Trophoblast cell (in vitro differentiated cells and primary cell): Measurements from ENCODE around the gene LCE2B.
A peak's percentile ranks its signal among the peaks of the same experiment; 100 is the strongest.

Source experiments
- DNase-seq, 2 donors: peaks; one replicate each; pipeline ENCODE4 v3.0.0-alpha.2; 2016
- H2AFZ ChIP-seq: 2 replicates; pipeline ENCODE4 v1.6.1; 2013; ENCODE audit warnings: low read length, moderate library complexity, mild to moderate bottlenecking; ENCODE audit not compliant: insufficient read depth, poor library complexity
- H2AK5ac ChIP-seq: 2 replicates; pipeline ENCODE4 v1.6.1; 2013; ENCODE audit warnings: mild to moderate bottlenecking, low read length
- H2BK120ac ChIP-seq: 2 replicates; pipeline ENCODE4 v1.6.1; 2013; ENCODE audit warnings: low read length, mild to moderate bottlenecking, moderate library complexity; ENCODE audit not compliant: insufficient read depth, poor library complexity
- H2BK12ac ChIP-seq: 2 replicates; pipeline ENCODE4 v1.6.1; 2013; ENCODE audit warnings: mild to moderate bottlenecking, low read length, moderate library complexity
- H2BK5ac ChIP-seq: 2 replicates; pipeline ENCODE4 v1.6.1; 2013; ENCODE audit warnings: low read length, low read depth, moderate library complexity, mild to moderate bottlenecking; ENCODE audit not compliant: poor library complexity
- H3K14ac ChIP-seq: 2 replicates; pipeline ENCODE4 v1.6.1; 2013; ENCODE audit warnings: mild to moderate bottlenecking, low read length
- H3K18ac ChIP-seq: 2 replicates; pipeline ENCODE4 v1.6.1; 2013; ENCODE audit warnings: mild to moderate bottlenecking, low read length
- H3K23ac ChIP-seq: 2 replicates; pipeline ENCODE4 v1.6.1; 2013; ENCODE audit warnings: low read length
- H3K27ac ChIP-seq: 2 replicates; pipeline ENCODE4 v1.5.1; 2013; ENCODE audit warnings: low read depth, mild to moderate bottlenecking, inconsistent platforms, low read length, moderate library complexity
- H3K27me3 ChIP-seq: 2 replicates; pipeline ENCODE4 v1.6.1; 2013; ENCODE audit warnings: inconsistent platforms, mild to moderate bottlenecking, low read length, moderate library complexity; ENCODE audit not compliant: insufficient read depth
- H3K36me3 ChIP-seq, 2 experiments: 1 replicate in 1 of 2; 2 replicates in 1 of 2; pipeline ENCODE4 v1.6.1; 2013; ENCODE audit warnings: low read length in 2 of 2, mild to moderate bottlenecking in 2 of 2, moderate library complexity in 1 of 2; ENCODE audit not compliant: insufficient read depth in 2 of 2, control insufficient read depth in 1 of 2
- H3K4ac ChIP-seq: 2 replicates; pipeline ENCODE4 v1.6.1; 2013; ENCODE audit warnings: low read depth, mild to moderate bottlenecking, low read length, moderate library complexity
- H3K4me1 ChIP-seq, 2 experiments: 1 replicate in 1 of 2; 2 replicates in 1 of 2; pipeline ENCODE4 v1.6.1; 2013; ENCODE audit warnings: low read length in 2 of 2, mild to moderate bottlenecking in 2 of 2, moderate library complexity in 1 of 2; ENCODE audit not compliant: insufficient read depth in 2 of 2, control insufficient read depth in 1 of 2
- H3K4me2 ChIP-seq: 2 replicates; pipeline ENCODE4 v1.6.1; 2013; ENCODE audit warnings: inconsistent platforms, mild to moderate bottlenecking, low read length, moderate library complexity
- H3K4me3 ChIP-seq: 2 replicates; pipeline ENCODE4 v1.5.1; 2013; ENCODE audit warnings: mild to moderate bottlenecking, low read depth, low read length, inconsistent platforms
- H3K79me1 ChIP-seq: one replicate; pipeline ENCODE4 v1.6.1; 2013; ENCODE audit warnings: low read length
- H3K79me2 ChIP-seq: 2 replicates; pipeline ENCODE4 v1.6.1; 2013; ENCODE audit warnings: low read length, mild to moderate bottlenecking; ENCODE audit not compliant: control insufficient read depth, insufficient read depth, poor library complexity
- H3K9ac ChIP-seq: 2 replicates; pipeline ENCODE4 v1.6.1; 2013; ENCODE audit warnings: mild to moderate bottlenecking, low read length
- H3K9me3 ChIP-seq: 2 replicates; pipeline ENCODE4 v1.6.1; 2013; ENCODE audit warnings: low read depth, mild to moderate bottlenecking, control low read depth, inconsistent platforms, low read length; ENCODE audit not compliant: insufficient read depth
- H4K12ac ChIP-seq: 2 replicates; pipeline ENCODE4 v1.6.1; 2013; ENCODE audit warnings: low read depth, mild to moderate bottlenecking, low read length, moderate library complexity
- H4K8ac ChIP-seq: 2 replicates; pipeline ENCODE4 v1.6.1; 2013; ENCODE audit warnings: low read depth, mild to moderate bottlenecking, low read length, moderate library complexity
- H4K91ac ChIP-seq: one replicate; pipeline ENCODE4 v1.6.1; 2013; ENCODE audit warnings: low read depth, mild to moderate bottlenecking, low read length, moderate library complexity
- WGBS: extraction: QIAGEN DNeasy Blood & Tissue Kit; methylation state at CpG from one replicate; pipeline ENCODE4 v1.1.7; 2013; ENCODE audit warnings: missing lambda C conversion rate; ENCODE audit not compliant: insufficient read length, insufficient coverage; ENCODE audit errors: extremely low coverage; 5-methylcytosine and 5-hydroxymethylcytosine counted together

Gene LCE2B

DNA sequence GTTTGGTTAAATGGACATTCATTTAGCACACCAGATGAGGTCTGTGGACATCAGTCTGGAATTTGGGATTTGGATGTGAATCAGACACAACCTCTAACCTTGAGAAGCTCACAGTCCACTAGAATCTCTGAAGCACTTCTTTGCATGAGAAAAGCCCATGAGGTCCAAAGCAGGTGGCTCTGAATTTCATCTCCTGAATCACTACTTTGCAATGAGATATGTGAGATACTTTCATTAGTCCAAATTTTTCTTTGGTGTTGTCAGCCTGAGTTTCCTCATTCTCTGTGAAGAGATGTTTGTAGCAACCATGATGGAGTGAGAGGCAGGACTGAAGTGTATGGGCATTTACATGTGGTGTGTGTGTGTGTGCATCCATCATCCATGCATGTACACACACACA is 39.3 kb upstream of the LCE2B start:
- H2BK120ac ChIP-seq = no peak overlapping the region
- H3K4me3 ChIP-seq = no peak overlapping the region
- H2AK5ac ChIP-seq = no peak overlapping the region
- H3K27ac ChIP-seq = no peak overlapping the region
- H3K79me1 ChIP-seq = no peaks in the 10 kb centered on the region
- H3K14ac ChIP-seq = no peak overlapping the region
- H3K9ac ChIP-seq = no peak overlapping the region
- no peak overlapping the region for H2BK5ac ChIP-seq
- no peak overlapping the region for H4K12ac ChIP-seq
- no peak overlapping the region for H3K4ac ChIP-seq
- no peak overlapping the region for H4K91ac ChIP-seq
- H3K4me2 ChIP-seq = no peak overlapping the region
- H3K9me3 ChIP-seq = peaks cover 12% of the 10 kb centered on the region
- no peak overlapping the region for H2BK12ac ChIP-seq
- H4K8ac ChIP-seq = no peak overlapping the region
- H3K18ac ChIP-seq = no peak overlapping the region
- no peaks in the 10 kb centered on the region for H3K79me2 ChIP-seq
- H3K23ac ChIP-seq = no peak overlapping the region
- DNase-seq = peak; percentile 23 to 84
- H2AFZ ChIP-seq = no peak overlapping the region
- no peaks in the 10 kb centered on the region for H3K4me1 ChIP-seq
- no peaks in the 10 kb centered on the region for H3K36me3 ChIP-seq
- no peaks in the 10 kb centered on the region for H3K27me3 ChIP-seq

GRCh38 chr1:152654110-152654509 is 31.8 kb upstream of the LCE2B start:
- Histone ChIP-seq H3K79me2 (no peaks in the 10 kb centered on the region), H3K36me3 (no peaks in the 10 kb centered on the region), H4K12ac (no peak overlapping the region), H2AFZ (no peak overlapping the region), H3K9me3 (peaks cover 10% of the 10 kb centered on the region), H3K4me3 (no peak overlapping the region), H3K14ac (no peak overlapping the region), H3K9ac (no peak overlapping the region), H2BK5ac (no peak overlapping the region), H3K27me3 (no peaks in the 10 kb centered on the region), H2BK120ac (no peak overlapping the region), H3K18ac (no peak overlapping the region), H3K4me1 (no peaks in the 10 kb centered on the region), H2AK5ac (no peak overlapping the region), H3K27ac (no peak overlapping the region), H3K4me2 (no peak overlapping the region), H3K79me1 (no peaks in the 10 kb centered on the region), H4K91ac (no peak overlapping the region), H3K23ac (no peak overlapping the region), H2BK12ac (no peak overlapping the region), H4K8ac (no peak overlapping the region), H3K4ac (no peak overlapping the region)
- WGBS = no CpG with 5 or more reads among the region's 10 CpGs
- DNase-seq = peak; percentile 56 to 88

DNA sequence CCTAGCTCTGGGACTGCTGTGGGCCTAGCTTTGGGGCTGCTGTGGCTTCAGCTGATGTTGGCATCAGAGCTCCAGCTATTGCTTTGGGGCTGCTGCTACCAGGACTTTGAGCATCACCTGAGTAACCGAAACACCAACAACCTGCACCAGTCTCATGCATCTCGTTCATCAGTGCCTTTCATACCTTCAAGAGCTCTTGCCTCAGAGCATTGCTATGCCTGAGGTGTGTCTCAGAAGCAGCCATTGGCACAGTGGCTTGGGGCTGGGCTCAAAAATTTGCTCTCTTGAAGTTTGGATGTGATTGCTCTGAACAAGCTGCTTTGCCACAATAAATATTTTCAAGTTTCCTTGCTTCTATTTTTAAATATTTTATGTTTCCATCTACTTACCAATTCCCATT is 29.5 kb upstream of the LCE2B start:
- H4K12ac ChIP-seq = no peak overlapping the region
- H2BK120ac ChIP-seq = no peak overlapping the region
- H3K4me3 ChIP-seq = no peak overlapping the region
- no peak overlapping the region for H4K91ac ChIP-seq
- no peak overlapping the region for H3K14ac ChIP-seq
- H3K4ac ChIP-seq = no peak overlapping the region
- H4K8ac ChIP-seq = no peak overlapping the region
- no peak overlapping the region for H2AK5ac ChIP-seq
- no peak overlapping the region for H3K23ac ChIP-seq
- no peaks in the 10 kb centered on the region for H3K27me3 ChIP-seq
- peak in 1 of 2 donors; percentile 63 for DNase-seq
- no peaks in the 10 kb centered on the region for H3K79me2 ChIP-seq
- H3K18ac ChIP-seq = no peak overlapping the region
- no peak overlapping the region for H3K4me2 ChIP-seq
- H3K79me1 ChIP-seq = no peaks in the 10 kb centered on the region
- H2BK12ac ChIP-seq = no peak overlapping the region
- H3K4me1 ChIP-seq = no peaks in the 10 kb centered on the region
- no peaks in the 10 kb centered on the region for H3K36me3 ChIP-seq
- no CpG with 5 or more reads among the region's 2 CpGs for WGBS
- H3K27ac ChIP-seq = no peak overlapping the region
- no peak overlapping the region for H2BK5ac ChIP-seq
- H2AFZ ChIP-seq = no peak overlapping the region
- no peak overlapping the region for H3K9ac ChIP-seq
- peaks cover 12% of the 10 kb centered on the region for H3K9me3 ChIP-seq

DNA sequence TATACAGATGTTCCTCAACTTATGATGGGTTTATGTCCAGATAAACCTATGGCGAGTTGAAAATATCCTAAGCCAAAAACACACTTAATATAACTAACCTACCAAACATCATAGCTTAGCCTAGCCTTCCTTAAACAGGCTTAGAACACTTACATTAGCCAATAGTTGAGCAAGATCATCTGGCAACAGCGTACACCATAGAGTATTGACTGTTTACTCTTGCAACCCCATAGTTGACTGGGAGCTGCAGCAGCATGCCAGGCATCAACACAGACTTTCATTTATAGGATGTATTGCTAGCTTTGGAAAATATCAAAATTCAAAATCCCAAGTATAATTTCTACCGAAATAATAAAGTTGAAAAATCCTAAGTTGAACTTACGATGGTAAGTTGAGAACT is 28.2 kb upstream of the LCE2B start:
- Histone ChIP-seq H3K14ac (no peak overlapping the region), H3K27ac (no peak overlapping the region), H2BK5ac (no peak overlapping the region), H2AK5ac (no peak overlapping the region), H4K91ac (no peak overlapping the region), H2BK12ac (no peak overlapping the region), H3K9ac (no peak overlapping the region), H2BK120ac (no peak overlapping the region), H3K9me3 (peaks cover 9% of the 10 kb centered on the region), H3K36me3 (no peaks in the 10 kb centered on the region), H3K4me3 (no peak overlapping the region), H3K79me2 (no peaks in the 10 kb centered on the region), H4K8ac (no peak overlapping the region), H3K18ac (no peak overlapping the region), H3K79me1 (no peaks in the 10 kb centered on the region), H3K4ac (no peak overlapping the region), H3K4me2 (no peak overlapping the region), H4K12ac (no peak overlapping the region), H3K23ac (no peak overlapping the region), H3K27me3 (no peaks in the 10 kb centered on the region), H2AFZ (no peak overlapping the region), H3K4me1 (no peaks in the 10 kb centered on the region)
- no CpG with 5 or more reads among the region's 4 CpGs for WGBS
- no peak for DNase-seq
